ENCODE data around the gene EIF3A. TPM values are rescaled to one million over a fixed set of nuclear protein-coding genes. Genes with fewer than 3 reads are reported as not detected.
A peak's percentile ranks its signal among the peaks of the same experiment; 100 is the strongest.
"Not testable (repeated sequence)": the region's sequence is repeated elsewhere in the genome, so short reads cannot be mapped to it uniquely, and the experiment has no call there.

Gene EIF3A
- total RNA-seq, 2 donors from 2014 or later: 124 to 127 TPM

DNA sequence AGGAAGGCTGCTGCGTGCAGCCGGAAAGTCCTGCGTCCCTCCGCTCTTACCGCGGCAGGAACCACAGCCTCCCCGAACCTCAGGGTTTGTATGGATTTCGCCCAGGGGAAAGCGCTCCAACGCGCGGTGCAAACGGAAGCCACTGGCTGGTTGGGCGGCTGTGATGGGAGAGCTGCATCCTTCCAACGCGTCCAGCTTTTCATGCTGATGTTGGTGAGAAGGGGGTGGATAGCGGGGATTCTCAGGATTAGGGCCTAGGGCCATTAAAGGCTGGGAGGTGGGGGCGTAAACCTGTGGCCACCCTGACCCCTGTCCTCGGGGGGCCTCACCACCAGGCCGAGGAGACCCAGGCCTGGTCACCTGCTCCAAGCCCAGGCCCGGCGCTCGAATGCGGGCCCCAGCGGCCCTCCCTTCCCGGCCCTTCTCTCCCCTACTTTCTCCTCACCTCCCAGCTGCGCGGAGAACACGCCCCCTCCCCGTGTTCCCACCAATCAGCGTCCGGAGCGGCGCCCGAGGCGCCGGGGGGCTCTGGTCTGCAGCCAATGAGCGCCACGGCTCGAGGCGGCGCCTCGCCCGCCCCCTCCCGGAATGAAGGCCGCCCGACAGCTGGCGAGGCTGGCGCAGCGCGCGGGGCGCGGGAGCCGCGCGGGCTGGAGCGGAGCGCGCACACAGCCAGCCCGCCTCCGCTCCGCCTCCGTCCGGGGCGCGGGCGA is 51.6 kb downstream of the EIF3A start:
- H3K9ac ChIP-seq (ENCODE audit: low read depth in 2 of 2, low read length in 2 of 2): peak overlapping the region in 1 of 2 donors; percentile 33
- H3K4me3 ChIP-seq: peak overlapping the region; percentile 42
- H3K4me1 ChIP-seq: peaks cover 10% of the 10 kb centered on the region
- no peaks in the 10 kb centered on the region for H3K9me3 ChIP-seq
- intact Hi-C loops (cut with DNase I): no loop called here
- peak overlapping the region; percentile 6 for H3K27ac ChIP-seq
- TF ChIP-seq, protein P1, sequence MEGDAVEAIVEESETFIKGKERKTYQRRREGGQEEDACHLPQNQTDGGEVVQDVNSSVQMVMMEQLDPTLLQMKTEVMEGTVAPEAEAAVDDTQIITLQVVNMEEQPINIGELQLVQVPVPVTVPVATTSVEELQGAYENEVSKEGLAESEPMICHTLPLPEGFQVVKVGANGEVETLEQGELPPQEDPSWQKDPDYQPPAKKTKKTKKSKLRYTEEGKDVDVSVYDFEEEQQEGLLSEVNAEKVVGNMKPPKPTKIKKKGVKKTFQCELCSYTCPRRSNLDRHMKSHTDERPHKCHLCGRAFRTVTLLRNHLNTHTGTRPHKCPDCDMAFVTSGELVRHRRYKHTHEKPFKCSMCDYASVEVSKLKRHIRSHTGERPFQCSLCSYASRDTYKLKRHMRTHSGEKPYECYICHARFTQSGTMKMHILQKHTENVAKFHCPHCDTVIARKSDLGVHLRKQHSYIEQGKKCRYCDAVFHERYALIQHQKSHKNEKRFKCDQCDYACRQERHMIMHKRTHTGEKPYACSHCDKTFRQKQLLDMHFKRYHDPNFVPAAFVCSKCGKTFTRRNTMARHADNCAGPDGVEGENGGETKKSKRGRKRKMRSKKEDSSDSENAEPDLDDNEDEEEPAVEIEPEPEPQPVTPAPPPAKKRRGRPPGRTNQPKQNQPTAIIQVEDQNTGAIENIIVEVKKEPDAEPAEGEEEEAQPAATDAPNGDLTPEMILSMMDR (IDR thresholded peaks at IDR 0.05): no peak
- H3K36me3 ChIP-seq: no peaks in the 10 kb centered on the region
- H3K27me3 ChIP-seq: no peaks in the 10 kb centered on the region
- peak; percentile 90 for DNase-seq

DNA sequence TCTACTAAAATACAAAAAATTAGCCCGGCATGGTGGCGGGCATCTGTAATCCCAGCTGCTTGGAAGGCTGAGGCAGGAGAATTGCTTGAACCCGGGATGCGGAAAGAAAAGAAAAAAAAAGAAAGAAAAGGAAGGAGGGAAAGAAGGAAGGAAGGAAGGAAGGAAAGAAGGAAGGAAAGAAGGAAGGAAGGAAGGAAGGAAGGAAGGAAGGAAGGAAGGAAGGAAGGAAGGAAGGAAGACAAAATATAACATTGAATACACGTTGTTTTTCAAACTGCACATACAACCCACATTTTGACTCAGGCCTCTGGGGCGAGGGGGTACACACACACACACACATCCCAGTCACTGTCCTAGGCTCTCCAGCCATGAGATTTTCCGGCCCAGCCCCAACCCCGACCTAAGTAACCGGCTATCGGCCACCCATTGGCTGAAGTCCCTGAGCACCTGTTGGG is 52.1 kb downstream of the EIF3A start:
- H3K4me1 ChIP-seq: peaks cover 10% of the 10 kb centered on the region
- H3K27me3 ChIP-seq: not testable (repeated sequence)

DNA sequence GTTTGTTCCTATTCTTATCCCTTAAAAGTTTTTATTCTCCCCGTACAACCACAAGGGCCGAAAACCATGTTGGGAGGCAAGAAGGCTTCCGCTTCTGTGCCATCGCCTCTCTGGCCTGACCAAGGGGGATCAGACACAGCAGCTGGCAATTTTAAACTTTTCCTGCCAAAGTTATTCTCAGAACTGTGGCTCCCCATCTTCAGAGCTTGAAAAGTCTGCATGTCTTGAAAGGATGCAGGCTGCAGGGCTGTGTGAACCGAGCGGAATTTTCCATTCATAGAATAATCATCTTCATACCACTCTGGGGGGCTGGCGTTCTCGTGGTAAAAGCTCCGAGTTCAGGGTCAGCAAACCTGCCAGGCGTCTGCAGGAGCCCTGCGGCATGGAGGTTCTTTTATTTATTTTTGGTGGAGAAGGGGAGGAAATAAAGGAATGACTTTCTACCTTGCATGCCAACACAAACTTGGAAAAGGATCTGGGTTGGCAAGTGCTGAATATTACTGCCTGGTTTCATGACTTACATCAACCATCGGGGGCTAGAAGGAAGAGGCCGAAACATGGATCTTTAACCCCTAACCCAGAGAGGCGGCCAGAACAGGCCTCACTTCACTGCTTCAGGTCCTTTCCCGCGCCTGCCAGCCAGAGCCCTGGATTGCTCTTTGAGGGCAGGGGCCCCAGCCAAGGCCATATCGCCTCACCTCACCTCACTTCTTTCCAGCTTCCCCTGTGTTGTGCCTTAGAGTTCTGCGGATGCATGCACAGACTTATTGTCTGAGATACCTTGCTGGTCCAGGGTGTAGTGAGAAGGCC is 54.1 kb downstream of the EIF3A start:
- no peak overlapping the region for H3K4me3 ChIP-seq
- DNase-seq: no peak
- no peak overlapping the region for H3K27ac ChIP-seq
- H3K36me3 ChIP-seq: no peaks in the 10 kb centered on the region
- no peaks in the 10 kb centered on the region for H3K27me3 ChIP-seq
- no peak overlapping the region for H3K9ac ChIP-seq (ENCODE audit: low read depth in 2 of 2, low read length in 2 of 2)
- intact Hi-C loops (cut with DNase I): no loop called here
- H3K4me1 ChIP-seq: peaks cover 9% of the 10 kb centered on the region
- no peaks in the 10 kb centered on the region for H3K9me3 ChIP-seq
- TF ChIP-seq, protein P1 (IDR thresholded peaks at IDR 0.05): no peak

More for the DNA sequence above, 52.1 kb downstream of the EIF3A start:
- intact Hi-C loops (cut with DNase I); H3K9me3 ChIP-seq; DNase-seq; H3K9ac ChIP-seq (ENCODE audit: low read depth in 2 of 2, low read length in 2 of 2); H3K36me3 ChIP-seq: not testable (repeated sequence)
- Histone ChIP-seq H3K4me3 (peak overlapping the region; percentile 42), H3K27ac (peak overlapping the region; percentile 6)

DNA sequence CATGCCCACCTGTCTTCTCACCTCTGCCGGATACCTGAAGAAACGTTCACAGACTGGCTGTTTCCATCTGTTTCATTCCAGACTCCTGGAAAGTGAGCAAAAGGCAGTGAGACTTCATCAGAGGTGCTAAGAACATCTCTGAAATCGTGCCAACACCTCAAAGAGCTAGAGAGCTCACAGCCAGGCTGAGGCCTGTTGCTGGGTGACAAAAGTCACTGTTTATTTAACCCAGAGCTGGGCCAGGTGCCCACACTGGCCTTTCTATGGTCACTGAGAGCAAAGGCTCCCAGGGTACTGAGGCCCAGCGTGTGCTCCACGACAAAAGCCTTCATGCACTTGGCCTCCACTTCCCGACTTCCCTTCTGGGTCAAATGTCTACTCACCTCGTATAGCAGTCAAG is 54.8 kb downstream of the EIF3A start:
- intact Hi-C loops (cut with DNase I): no loop called here

DNA sequence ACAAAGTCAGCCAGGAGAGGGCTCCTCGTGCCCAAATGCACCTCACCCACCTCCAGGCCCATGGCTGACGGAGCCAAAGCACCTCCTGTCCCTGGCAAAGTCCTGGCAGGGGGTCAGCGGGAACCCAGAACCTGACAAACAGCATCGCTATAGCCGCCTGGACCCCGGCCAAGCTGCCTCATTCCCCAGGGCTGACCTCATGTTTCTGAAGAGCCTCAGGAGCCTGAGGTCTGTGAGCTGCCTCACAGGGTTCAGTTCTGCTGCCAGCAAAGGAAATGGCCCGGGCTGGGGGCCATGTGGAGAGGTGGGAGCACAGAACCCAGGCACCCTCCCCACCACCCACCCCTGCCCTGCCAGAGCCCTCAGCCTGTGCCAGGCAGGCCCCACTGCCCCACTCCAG is 55.3 kb downstream of the EIF3A start:
- Histone ChIP-seq H3K4me1 (no peaks in the 10 kb centered on the region), H3K27ac (no peak overlapping the region), H3K4me3 (no peak overlapping the region), H3K27me3 (no peaks in the 10 kb centered on the region), H3K36me3 (no peaks in the 10 kb centered on the region), H3K9ac (ENCODE audit: low read depth in 2 of 2, low read length in 2 of 2) (no peak overlapping the region), H3K9me3 (no peaks in the 10 kb centered on the region)
- intact Hi-C loops (cut with DNase I): no loop called here
- TF ChIP-seq, protein P1 (IDR thresholded peaks at IDR 0.05): no peak
- DNase-seq: no peak

More for the DNA sequence above, 54.8 kb downstream of the EIF3A start:
- TF ChIP-seq, protein P1 (IDR thresholded peaks at IDR 0.05): no peak
- no peak overlapping the region for H3K9ac ChIP-seq (ENCODE audit: low read depth in 2 of 2, low read length in 2 of 2)
- no peak overlapping the region for H3K27ac ChIP-seq
- no peaks in the 10 kb centered on the region for H3K27me3 ChIP-seq
- no peaks in the 10 kb centered on the region for H3K36me3 ChIP-seq
- H3K4me3 ChIP-seq: no peak overlapping the region
- DNase-seq: no peak
- no peaks in the 10 kb centered on the region for H3K9me3 ChIP-seq
- H3K4me1 ChIP-seq: peaks cover 2% of the 10 kb centered on the region

Measured in colonic mucosa (tissue), 4 donors.